NCI-H526 (cell line): ENCODE measurements around the gene CEL.
"Not testable (repeated sequence)": the region's sequence is repeated elsewhere in the genome, so short reads cannot be mapped to it uniquely, and the experiment has no call there.

Experiments
- DNase-seq, 2 experiments: peaks; one replicate each; lab custom pipeline; 2025; lab: John Stamatoyannopoulos, UW

CEL gene

GRCh38 chr9:133064241-133065069 lies 2.7 kb downstream of the CEL start:
- DNase-seq, result no peak

GRCh38 chr9:133065070-133065388 lies 3.2 kb downstream of the CEL start:
- no peak for DNase-seq

- DNase-seq, result no peak
Observed at GRCh38 chr9:133066181-133066983, 4.6 kb downstream of the CEL start.

- DNase-seq, result no peak
Observed at GRCh38 chr9:133067006-133067405, 5.2 kb downstream of the CEL start.

GRCh38 chr9:133067813-133068212 lies 6.0 kb downstream of the CEL start:
- DNase-seq, result no peak

GRCh38 chr9:133068431-133068830 lies 6.7 kb downstream of the CEL start:
- not testable (repeated sequence) for DNase-seq

GRCh38 chr9:133070500-133070961 lies 8.8 kb downstream of the CEL start:
- DNase-seq, result not testable (repeated sequence)

- not testable (repeated sequence) for DNase-seq
Observed at GRCh38 chr9:133070985-133071384, 9.2 kb downstream of the CEL start.

GRCh38 chr9:133071484-133072150 lies 9.8 kb downstream of the CEL start:
- DNase-seq, result no peak

- not testable (repeated sequence) for DNase-seq
Observed at GRCh38 chr9:133072210-133072609, 10.4 kb downstream of the CEL start.

- DNase-seq, result no peak
Observed at GRCh38 chr9:133073086-133074014, 11.6 kb downstream of the CEL start.

- no peak for DNase-seq
Observed at GRCh38 chr9:133074111-133074651, 12.4 kb downstream of the CEL start.

GRCh38 chr9:133075925-133076630 lies 14.3 kb downstream of the CEL start:
- DNase-seq, result no peak

- no peak for DNase-seq
Observed at GRCh38 chr9:133076691-133077090, 14.9 kb downstream of the CEL start.

GRCh38 chr9:133078486-133078885 lies 16.7 kb downstream of the CEL start:
- DNase-seq, result no peak

GRCh38 chr9:133080161-133080560 lies 18.4 kb downstream of the CEL start:
- DNase-seq, result no peak

- DNase-seq, result not testable (repeated sequence)
Observed at GRCh38 chr9:133080786-133081779, 19.3 kb downstream of the CEL start.

GRCh38 chr9:133081957-133082644 lies 20.3 kb downstream of the CEL start:
- DNase-seq, result not testable (repeated sequence)

GRCh38 chr9:133083688-133084087 lies 21.9 kb downstream of the CEL start:
- not testable (repeated sequence) for DNase-seq
